Left ventricle myocardium inferior (tissue), 1 donor: ENCODE measurements around the gene THSD4. TPM values are rescaled to one million over a fixed set of nuclear protein-coding genes. Genes with fewer than 3 reads are reported as not detected.

Experiments used
- DNase-seq: peaks from one replicate; pipeline ENCODE4 v3.0.0-alpha.2; 2020
- H3K27ac ChIP-seq: fragments of 200-600 bp; replicated peaks from 2 replicates; pipeline ENCODE4 v1.8.0; 2021
- H3K27me3 ChIP-seq: fragments of 200-600 bp; 2 replicates; pipeline ENCODE4 v1.8.0; 2021; ENCODE audit warnings: low read depth
- H3K36me3 ChIP-seq: fragments of 200-600 bp; 2 replicates; pipeline ENCODE4 v1.8.0; 2021
- H3K4me1 ChIP-seq: fragments of 200-600 bp; 2 replicates; pipeline ENCODE4 v1.8.0; 2021
- H3K4me3 ChIP-seq: fragments of 200-600 bp; 2 replicates; pipeline ENCODE4 v1.8.0; 2021; ENCODE audit warnings: mild to moderate bottlenecking, moderate library complexity
- H3K9me3 ChIP-seq: fragments of 200-600 bp; replicated peaks from 2 replicates; pipeline ENCODE4 v1.8.0; 2021
- CTCF ChIP-seq: fragments of 200-600 bp; IDR thresholded peaks from 2 replicates; pipeline ENCODE4 v1.8.0; 2021; ENCODE audit warnings: antibody characterized with exemption, mild to moderate bottlenecking, borderline replicate concordance
- intact Hi-C: fragments of 100-400 bp; cut with micrococcal nuclease; formaldehyde crosslinking; loops from one replicate; pipeline ENCODE4 v1.11.0; 2022
- total RNA-seq: library from RNA; stranded (reverse); fragmentation: NEBNext Ultra II Directional; extraction: Animal tissue kit (Norgen Biotek cat#: 25700); gene quantifications from one replicate; pipeline ENCODE4 v1.2.1, GENCODE V29; 2021
- donor health status: DM: no; HTN: yes; CAD: no; lungs with severe emphysema.

Gene THSD4
- total RNA-seq, 1 donor from 2014 or later, result 95.8 TPM

GRCh38 chr15:71136793-71137518, 21.7 kb downstream of the THSD4 start:
- Histone ChIP-seq H3K36me3 (no peaks in the 10 kb centered on the region), H3K9me3 (no peaks in the 10 kb centered on the region), H3K4me3 (no peak overlapping the region), H3K27me3 (no peaks in the 10 kb centered on the region), H3K27ac (peak overlapping the region; percentile 77), H3K4me1 (peaks cover 81% of the 10 kb centered on the region)
- intact Hi-C loops, result no loop called here
- TF ChIP-seq CTCF, result no peak
- DNase-seq, result no peak

- intact Hi-C loops, result no loop called here
- Histone ChIP-seq H3K27ac (peak overlapping the region; percentile 77), H3K4me3 (no peak overlapping the region), H3K36me3 (no peaks in the 10 kb centered on the region), H3K27me3 (no peaks in the 10 kb centered on the region), H3K4me1 (peaks cover 82% of the 10 kb centered on the region), H3K9me3 (no peaks in the 10 kb centered on the region)
- DNase-seq, result no peak
- no peak for TF ChIP-seq CTCF
Observed at GRCh38 chr15:71138473-71138872, 23.2 kb downstream of the THSD4 start.

- H3K36me3 ChIP-seq, result no peaks in the 10 kb centered on the region
- intact Hi-C loops, result no loop called here
- no peaks in the 10 kb centered on the region for H3K27me3 ChIP-seq
- TF ChIP-seq CTCF, result no peak
- DNase-seq, result no peak
- H3K4me3 ChIP-seq, result no peak overlapping the region
- peak overlapping the region; percentile 49 for H3K27ac ChIP-seq
- peaks cover 82% of the 10 kb centered on the region for H3K4me1 ChIP-seq
- no peaks in the 10 kb centered on the region for H3K9me3 ChIP-seq
Observed at GRCh38 chr15:71139241-71139640, 24.0 kb downstream of the THSD4 start.

- H3K27me3 ChIP-seq, result no peaks in the 10 kb centered on the region
- peaks cover 89% of the 10 kb centered on the region for H3K4me1 ChIP-seq
- H3K4me3 ChIP-seq, result no peak overlapping the region
- TF ChIP-seq CTCF, result no peak
- H3K36me3 ChIP-seq, result no peaks in the 10 kb centered on the region
- no peak overlapping the region for H3K27ac ChIP-seq
- intact Hi-C loops, result no loop called here
- DNase-seq, result no peak
- H3K9me3 ChIP-seq, result no peaks in the 10 kb centered on the region
Observed at GRCh38 chr15:71141572-71141971, 26.3 kb downstream of the THSD4 start.

- DNase-seq, result no peak
- Histone ChIP-seq H3K27me3 (no peaks in the 10 kb centered on the region), H3K36me3 (no peaks in the 10 kb centered on the region), H3K4me1 (peaks cover 89% of the 10 kb centered on the region), H3K9me3 (no peaks in the 10 kb centered on the region), H3K27ac (peak overlapping the region; percentile 80), H3K4me3 (no peak overlapping the region)
- intact Hi-C loops, result no loop called here
- TF ChIP-seq CTCF, result no peak
Observed at GRCh38 chr15:71142780-71143179, 27.5 kb downstream of the THSD4 start.
